GDM1 (cell line): ENCODE measurements around the gene DOK6.
"Not testable (repeated sequence)": the region's sequence is repeated elsewhere in the genome, so short reads cannot be mapped to it uniquely, and the experiment has no call there.

Experiments
- DNase-seq: peaks from one replicate; lab custom pipeline; 2025; lab: John Stamatoyannopoulos, UW

The DOK6 gene

DNA sequence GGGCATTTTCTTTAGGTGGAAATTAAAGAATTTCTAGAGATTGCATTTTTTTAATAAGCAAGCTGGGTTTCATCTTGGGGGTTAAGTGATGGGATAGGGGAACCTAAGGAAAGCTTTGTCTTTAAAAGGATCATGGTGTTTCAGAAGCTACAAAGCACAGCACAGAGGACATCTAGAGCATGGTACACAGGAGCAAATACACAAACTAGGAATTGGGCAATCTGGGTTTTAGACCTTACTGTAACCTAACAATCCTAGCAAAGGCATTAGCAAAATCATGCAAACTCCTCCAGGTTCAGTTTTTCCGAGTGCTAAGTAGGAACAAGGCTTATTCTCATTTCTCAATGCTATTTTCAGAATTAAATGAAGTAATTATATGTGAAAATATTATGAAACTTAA, 412.9 kb downstream of the DOK6 start:
- DNase-seq, result no peak

DNA sequence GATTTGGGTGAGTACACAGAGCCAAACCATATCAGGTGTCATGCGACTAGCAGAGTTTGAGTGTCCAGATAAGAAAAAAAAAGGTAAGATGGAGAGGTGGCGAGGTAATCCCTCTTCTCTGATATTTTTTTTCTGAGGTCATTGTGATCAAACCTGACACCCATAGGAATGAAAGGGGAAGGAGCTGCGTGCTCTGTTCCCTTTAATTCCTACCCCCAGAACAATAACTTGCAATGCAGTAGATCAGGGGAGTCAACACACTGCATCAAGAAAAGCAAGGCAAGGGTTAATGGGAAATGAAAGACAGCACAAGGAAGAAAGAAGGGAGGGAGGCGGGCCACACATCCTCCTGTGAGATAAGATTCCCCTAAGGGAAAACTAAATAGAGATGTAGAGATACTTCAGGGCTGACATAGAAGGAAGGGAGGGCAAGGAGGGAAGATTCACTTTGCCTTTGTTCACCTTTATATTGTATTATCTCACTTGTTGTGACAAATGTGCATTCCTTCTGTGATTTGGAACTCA, 414.2 kb downstream of the DOK6 start:
- DNase-seq, result no peak

- no peak for DNase-seq
Observed at GRCh38 chr18:69817335-69817940, 416.8 kb downstream of the DOK6 start.

DNA sequence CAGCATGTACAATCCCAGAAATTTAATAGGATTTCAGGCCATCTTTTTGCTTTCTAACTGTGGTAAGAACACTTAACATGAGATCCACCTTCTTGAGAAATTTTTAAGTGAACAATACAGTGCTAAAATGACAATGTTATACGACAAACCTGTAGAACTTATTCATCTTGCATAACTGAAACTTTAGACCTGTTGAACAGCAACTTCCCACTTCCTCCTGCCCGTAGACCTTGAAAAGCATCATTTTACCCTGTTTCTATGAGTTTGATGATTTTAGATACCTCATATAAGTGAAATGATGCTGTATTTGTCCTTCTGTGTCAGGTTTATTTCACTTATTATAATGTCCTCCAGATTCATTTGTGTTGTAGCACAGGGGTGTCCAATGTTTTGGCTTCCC, 418.8 kb downstream of the DOK6 start:
- DNase-seq, result no peak

GRCh38 chr18:69820538-69820937, 419.9 kb downstream of the DOK6 start:
- no peak for DNase-seq

- no peak for DNase-seq
Observed at GRCh38 chr18:69830189-69830588, 429.5 kb downstream of the DOK6 start.

DNA sequence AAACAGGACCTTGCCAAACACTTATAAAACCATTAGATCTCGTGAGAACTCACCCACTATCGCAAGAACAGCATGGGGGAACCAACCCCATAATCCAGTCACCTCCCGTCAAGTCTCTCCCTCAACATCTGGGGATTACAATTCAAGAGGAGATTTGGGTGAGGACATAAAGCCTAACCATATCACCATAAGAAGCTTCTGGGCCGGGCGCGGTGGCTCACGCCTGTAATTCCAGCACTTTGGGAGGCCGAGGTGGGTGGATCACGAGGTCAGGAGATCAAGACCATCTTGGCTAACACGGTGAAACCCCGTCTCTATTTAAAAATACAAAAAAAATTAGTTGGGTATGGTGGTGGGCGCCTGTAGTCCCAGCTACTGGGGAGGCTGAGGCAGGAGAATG, 434.3 kb downstream of the DOK6 start:
- not testable (repeated sequence) for DNase-seq

- DNase-seq, result no peak
Observed at GRCh38 chr18:69838003-69838402, 437.3 kb downstream of the DOK6 start.

GRCh38 chr18:69838620-69839411, 438.1 kb downstream of the DOK6 start:
- no peak for DNase-seq

GRCh38 chr18:69839497-69839896, 438.8 kb downstream of the DOK6 start:
- no peak for DNase-seq

DNA sequence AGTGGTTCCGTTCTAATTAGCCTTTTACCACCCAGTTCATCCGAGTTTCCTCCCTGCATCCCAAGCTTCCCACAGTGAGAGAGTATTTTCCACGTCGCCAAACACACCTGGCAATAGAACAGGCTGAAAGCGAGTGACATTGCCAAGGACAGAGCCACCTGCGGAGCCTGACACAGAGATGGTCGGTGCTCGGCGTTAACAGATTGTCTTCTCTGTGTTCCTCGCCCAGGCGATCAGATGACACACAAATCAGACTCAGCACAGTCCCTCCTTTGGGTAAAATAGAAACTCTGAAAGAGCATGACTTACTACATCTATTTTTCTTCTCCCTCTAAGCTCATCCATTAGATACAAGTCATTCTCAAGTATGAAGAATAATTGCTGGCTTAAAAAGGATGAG, 439.3 kb downstream of the DOK6 start:
- no peak for DNase-seq

- no peak for DNase-seq
Observed at GRCh38 chr18:69840445-69840844, 439.8 kb downstream of the DOK6 start.

- DNase-seq, result no peak
Observed at GRCh38 chr18:69841117-69841516, 440.4 kb downstream of the DOK6 start.

DNA sequence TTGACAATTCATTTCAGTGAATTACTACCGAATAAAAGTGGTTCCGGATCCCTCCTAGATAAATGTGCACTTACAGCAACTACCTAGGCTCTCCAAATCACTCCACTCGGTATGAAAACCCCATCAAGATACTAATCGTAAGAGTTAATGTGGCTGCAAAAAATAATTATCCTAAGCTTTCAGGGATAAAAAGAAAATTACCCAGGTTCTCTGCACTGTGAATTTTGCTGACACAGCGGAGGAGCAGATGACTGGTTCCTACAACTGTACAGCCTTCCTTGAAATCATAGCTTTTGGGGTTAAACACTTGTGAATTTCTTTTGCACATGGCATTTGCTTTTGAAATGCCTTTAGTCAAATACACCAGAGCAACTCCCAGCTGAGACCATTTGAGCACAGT, 442.3 kb downstream of the DOK6 start:
- no peak for DNase-seq

GRCh38 chr18:69844656-69845055, 444.0 kb downstream of the DOK6 start:
- no peak for DNase-seq

GRCh38 chr18:69845593-69846506, 445.2 kb downstream of the DOK6 start:
- no peak for DNase-seq

GRCh38 chr18:69853051-69853450, 452.4 kb downstream of the DOK6 start:
- DNase-seq, result no peak

- DNase-seq, result no peak
Observed at GRCh38 chr18:69854455-69854854, 453.8 kb downstream of the DOK6 start.

DNA sequence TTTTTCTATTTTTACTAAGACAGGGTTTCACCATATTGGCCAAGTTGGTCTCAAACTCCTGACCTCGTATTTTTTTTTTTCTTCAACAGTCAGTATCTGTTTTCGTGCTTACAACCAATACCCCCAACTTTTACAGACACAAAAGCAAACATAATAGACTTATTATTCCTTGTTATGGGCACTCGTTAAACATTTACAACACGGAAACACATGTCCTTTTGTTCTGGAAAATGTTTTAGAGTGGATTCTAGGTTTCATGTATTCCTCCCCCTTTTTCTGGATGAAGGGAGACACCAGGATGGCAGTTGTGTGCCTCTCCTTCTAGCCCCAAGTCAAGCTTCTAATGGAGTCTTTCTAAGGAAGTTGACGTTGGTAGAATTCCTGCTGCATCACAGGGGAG, 458.2 kb downstream of the DOK6 start:
- no peak for DNase-seq

DNA sequence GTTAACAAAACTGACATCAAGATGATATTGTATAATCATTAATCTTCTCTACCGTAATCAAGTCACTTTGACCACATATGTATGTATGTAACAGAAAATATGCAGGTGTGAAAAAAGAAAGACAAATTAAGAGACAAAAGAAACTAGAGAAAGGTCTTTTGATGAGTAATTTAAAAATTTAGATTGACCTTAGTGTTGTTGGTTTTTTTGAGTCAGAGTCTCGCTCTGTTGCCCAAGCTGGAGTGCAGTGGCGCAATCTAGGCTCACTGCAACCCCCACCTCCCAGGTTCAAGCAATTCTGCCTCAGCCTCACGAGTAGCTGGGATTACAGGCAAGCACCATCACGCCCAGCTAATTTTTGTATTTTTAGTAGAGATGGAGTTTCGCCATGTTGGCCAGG, 464.1 kb downstream of the DOK6 start:
- DNase-seq, result not testable (repeated sequence)

GRCh38 chr18:69865776-69866175, 465.1 kb downstream of the DOK6 start:
- DNase-seq, result no peak

GRCh38 chr18:69866212-69866611, 465.5 kb downstream of the DOK6 start:
- DNase-seq, result no peak

DNA sequence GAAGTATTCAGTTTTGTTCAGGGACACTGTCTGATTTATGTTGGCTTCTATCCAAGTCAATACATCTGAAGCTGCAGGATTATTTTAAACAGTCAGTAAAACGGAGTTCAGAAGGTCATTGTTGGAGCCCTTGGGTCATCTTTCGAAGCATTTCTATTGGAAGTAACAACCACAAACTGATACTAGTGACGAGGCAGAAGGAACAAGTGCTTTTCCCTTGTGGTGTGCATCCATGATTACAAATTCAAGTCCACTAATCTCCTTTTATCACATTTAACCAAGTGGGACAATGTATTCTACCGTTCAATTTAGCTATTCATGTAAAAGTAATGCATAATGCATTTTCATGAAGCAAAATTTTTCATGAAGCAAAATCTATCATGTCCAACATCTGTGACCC, 470.0 kb downstream of the DOK6 start:
- no peak for DNase-seq
